H9 (cell line): Measurements from ENCODE around the gene FPGS. TPM values are rescaled to one million over a fixed set of nuclear protein-coding genes. Genes with fewer than 3 reads are reported as not detected.

Experiments
- DNase-seq: peaks from one replicate; pipeline ENCODE4 v3.0.0-alpha.2; 2017
- H2AFZ ChIP-seq: one replicate; pipeline ENCODE4 v1.6.1; 2013; ENCODE audit warnings: mild to moderate bottlenecking, low read length, control low read depth, moderate library complexity
- H2AK5ac ChIP-seq: 2 replicates; pipeline ENCODE4 v1.6.1; 2013; ENCODE audit warnings: low read length, control low read depth, mixed read lengths; ENCODE audit not compliant: insufficient read length
- H2BK120ac ChIP-seq: one replicate; pipeline ENCODE4 v1.6.1; 2013; ENCODE audit warnings: low read depth, mild to moderate bottlenecking, low read length, control low read depth, inconsistent platforms; ENCODE audit not compliant: poor library complexity, severe bottlenecking
- H2BK12ac ChIP-seq: 2 replicates; pipeline ENCODE4 v1.6.1; 2013; ENCODE audit warnings: low read length, control low read depth, mixed read lengths, low read depth; ENCODE audit not compliant: insufficient read length
- H2BK15ac ChIP-seq: 2 replicates; pipeline ENCODE4 v1.6.1; 2013; ENCODE audit warnings: low read depth, low read length, control low read depth
- H2BK20ac ChIP-seq: one replicate; pipeline ENCODE4 v1.6.1; 2013; ENCODE audit warnings: low read depth, mild to moderate bottlenecking, low read length, control low read depth, inconsistent platforms; ENCODE audit not compliant: poor library complexity, severe bottlenecking
- H2BK5ac ChIP-seq: 2 replicates; pipeline ENCODE4 v1.6.1; 2013; ENCODE audit warnings: low read length, control low read depth, mixed read lengths; ENCODE audit not compliant: insufficient read length
- H3K14ac ChIP-seq: 2 replicates; pipeline ENCODE4 v1.6.1; 2013; ENCODE audit warnings: low read length, control low read depth; ENCODE audit not compliant: insufficient read depth
- H3K18ac ChIP-seq: 2 replicates; pipeline ENCODE4 v1.6.1; 2013; ENCODE audit warnings: low read depth, mild to moderate bottlenecking, mixed read lengths, low read length, control low read depth; ENCODE audit not compliant: insufficient read length
- H3K23ac ChIP-seq: 2 replicates; pipeline ENCODE4 v1.6.1; 2013; ENCODE audit warnings: low read length, control low read depth, mixed read lengths, low read depth; ENCODE audit not compliant: insufficient read length
- H3K23me2 ChIP-seq: 2 replicates; pipeline ENCODE4 v1.6.1; 2013; ENCODE audit warnings: low read depth, mild to moderate bottlenecking, mixed read lengths, low read length, control low read depth; ENCODE audit not compliant: insufficient read length, poor library complexity, severe bottlenecking
- H3K27ac ChIP-seq: 2 replicates; pipeline ENCODE4 v1.5.1; 2013; ENCODE audit warnings: low read length, control low read depth, mixed read lengths, low read depth; ENCODE audit not compliant: insufficient read length
- H3K27me3 ChIP-seq: 2 replicates; pipeline ENCODE4 v1.6.1; 2013; ENCODE audit warnings: low read length, control low read depth, inconsistent platforms; ENCODE audit not compliant: insufficient read depth
- H3K4ac ChIP-seq: 2 replicates; pipeline ENCODE4 v1.6.1; 2013; ENCODE audit warnings: low read depth, mild to moderate bottlenecking, control low read depth, inconsistent platforms, low read length, moderate library complexity
- H3K4me1 ChIP-seq: 2 replicates; pipeline ENCODE4 v1.6.1; 2013; ENCODE audit warnings: low read length, control low read depth, inconsistent platforms; ENCODE audit not compliant: insufficient read depth
- H3K4me2 ChIP-seq: 2 replicates; pipeline ENCODE4 v1.6.1; 2013; ENCODE audit warnings: low read length, control low read depth, mixed read lengths; ENCODE audit not compliant: insufficient read length, insufficient read depth
- H3K56ac ChIP-seq: 2 replicates; pipeline ENCODE4 v1.6.1; 2013; ENCODE audit warnings: low read depth, mild to moderate bottlenecking, mixed read lengths, low read length, control low read depth; ENCODE audit not compliant: insufficient read length
- H3K79me1 ChIP-seq: 2 replicates; pipeline ENCODE4 v1.6.1; 2013; ENCODE audit warnings: low read depth, mild to moderate bottlenecking, moderate library complexity, low read length, control low read depth, inconsistent platforms; ENCODE audit not compliant: insufficient read depth, poor library complexity, severe bottlenecking
- H3K79me2 ChIP-seq: 2 replicates; pipeline ENCODE4 v1.6.1; 2013; ENCODE audit warnings: low read length, control low read depth, inconsistent platforms; ENCODE audit not compliant: insufficient read depth
- H3K9ac ChIP-seq: 2 replicates; pipeline ENCODE4 v1.6.1; 2013; ENCODE audit warnings: low read length, control low read depth, mixed read lengths; ENCODE audit not compliant: insufficient read length; ENCODE audit errors: extremely low read depth
- H3K9me3 ChIP-seq: one replicate; pipeline ENCODE4 v1.6.1; 2013; ENCODE audit warnings: low read depth, low read length, inconsistent platforms; ENCODE audit not compliant: control insufficient read depth
- H3T11ph ChIP-seq: one replicate; pipeline ENCODE4 v1.6.1; 2013; ENCODE audit warnings: mild to moderate bottlenecking, low read length, control low read depth, inconsistent platforms
- H4K20me1 ChIP-seq: one replicate; pipeline ENCODE4 v1.6.1; 2013; ENCODE audit not compliant: control insufficient read depth, insufficient read length, insufficient read depth
- H4K5ac ChIP-seq: 2 replicates; pipeline ENCODE4 v1.6.1; 2013; ENCODE audit warnings: low read depth, mild to moderate bottlenecking, mixed read lengths, low read length, control low read depth; ENCODE audit not compliant: insufficient read length
- H4K8ac ChIP-seq: replicated peaks from 2 replicates; pipeline ENCODE4 v1.6.1; 2013; ENCODE audit warnings: low read length, control low read depth, mixed read lengths, low read depth; ENCODE audit not compliant: insufficient read length
- H4K91ac ChIP-seq: 2 replicates; pipeline ENCODE4 v1.6.1; 2013; ENCODE audit warnings: low read depth, mild to moderate bottlenecking, moderate library complexity, mixed read lengths, low read length, control low read depth; ENCODE audit not compliant: insufficient read length
- H3K27ac Mint-ChIP-seq, 3 experiments: 2 replicates in 2 of 3; 3 replicates in 1 of 3; pipeline ENCODE4 v1.8.0; 2020 to 2021; ENCODE audit warnings: mixed read lengths in 3 of 3, mild to moderate bottlenecking in 1 of 3, moderate library complexity in 1 of 3
- H3K27me3 Mint-ChIP-seq: 2 replicates; pipeline ENCODE4 v1.8.0; 2021; ENCODE audit warnings: low read depth, mild to moderate bottlenecking, moderate library complexity, mixed read lengths
- H3K36me3 Mint-ChIP-seq, 3 experiments: 2 replicates in 2 of 3; 3 replicates in 1 of 3; pipeline ENCODE4 v1.8.0; 2020 to 2021; ENCODE audit warnings: low read depth in 3 of 3, mixed read lengths in 3 of 3; ENCODE audit not compliant: insufficient read depth in 1 of 3
- H3K4me1 Mint-ChIP-seq, 2 experiments: 2 replicates each; pipeline ENCODE4 v1.8.0; 2020; ENCODE audit warnings: mixed read lengths in 2 of 2
- H3K4me3 Mint-ChIP-seq, 2 experiments: 2 replicates in 1 of 2; 3 replicates in 1 of 2; pipeline ENCODE4 v1.8.0; 2020 to 2021; ENCODE audit warnings: mild to moderate bottlenecking in 2 of 2, mixed read lengths in 2 of 2, moderate library complexity in 1 of 2
- H3K9me3 Mint-ChIP-seq, 2 experiments: 2 replicates in 1 of 2; 3 replicates in 1 of 2; pipeline ENCODE4 v1.8.0; 2020; ENCODE audit warnings: mild to moderate bottlenecking in 2 of 2, mixed read lengths in 2 of 2, moderate library complexity in 1 of 2
- WGBS: extraction: QIAGEN DNeasy Blood & Tissue Kit; methylation state at CpG from one replicate; pipeline ENCODE4 v1.1.7; 2013; ENCODE audit warnings: missing lambda C conversion rate, low lambda C conversion rate, mixed read lengths; ENCODE audit not compliant: insufficient read length; ENCODE audit errors: extremely low coverage; 5-methylcytosine and 5-hydroxymethylcytosine counted together
- total RNA-seq: library from RNA; stranded (reverse); gene quantifications from 2 replicates; pipeline ENCODE4 v1.2.1, GENCODE V29; 2021
- TF ChIP-seq, protein P1 (sequence below): fragments of 200-600 bp; sonication (generic); conservative IDR thresholded peaks from 3 replicates; pipeline ENCODE4 v1.8.0; 2021; ENCODE audit warnings: antibody characterized with exemption, mild to moderate bottlenecking

FPGS gene
- total RNA-seq, 1 experiment from 2014 or later = 68.4 TPM

DNA sequence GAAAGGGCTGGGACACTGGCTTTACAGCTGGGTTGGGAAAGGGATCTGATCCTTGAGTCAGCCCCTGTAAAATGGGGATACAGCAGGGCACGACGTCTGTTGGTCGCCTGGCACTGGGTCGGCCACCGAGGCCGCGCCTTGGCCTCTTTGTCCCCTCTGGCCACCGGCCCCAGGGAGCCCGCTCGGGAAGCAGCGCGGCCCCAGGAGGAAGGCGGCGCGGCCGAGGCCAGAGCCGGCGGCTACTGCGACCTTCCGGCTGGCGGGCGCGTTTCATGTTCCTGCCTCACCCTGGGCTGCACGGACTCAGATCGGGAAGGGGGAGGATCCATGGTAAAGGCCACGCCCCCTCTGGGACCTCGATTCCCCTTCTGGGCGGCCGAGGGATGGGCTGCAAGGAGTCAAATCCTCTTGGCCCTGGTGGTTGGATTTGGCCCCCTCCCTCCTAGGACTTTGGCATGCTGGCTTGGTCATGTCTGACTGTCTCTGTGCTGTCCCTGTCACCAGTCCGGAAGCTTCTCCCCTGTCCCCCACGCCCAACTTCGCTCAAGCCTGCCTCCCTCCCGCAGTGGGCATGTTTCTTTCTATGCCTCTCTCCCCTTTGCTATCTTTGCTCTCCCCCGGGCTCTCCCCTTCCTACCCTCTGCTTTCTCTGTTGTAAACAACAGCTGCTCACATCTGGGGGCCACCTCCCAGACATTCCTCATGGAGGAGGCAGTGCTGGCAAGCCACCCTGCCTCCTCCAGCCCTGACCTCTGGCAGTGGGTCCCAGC, 25.8 kb downstream of the FPGS start:
- Histone ChIP-seq H4K5ac (no peak overlapping the region), H2BK20ac (no peak overlapping the region), H2BK15ac (no peak overlapping the region), H3K9me3 (no peaks in the 10 kb centered on the region), H3K27me3 (0 out of 2 replicates have a peak, but pooled peaks cover 2% of the 10 kb centered on the region), H4K20me1 (no peaks in the 10 kb centered on the region), H3K4me2 (peak overlapping the region; percentile 32), H4K91ac (no peak overlapping the region), H3K23me2 (peaks cover 7% of the 10 kb centered on the region), H3K4ac (no peak overlapping the region), H3K18ac (peak overlapping the region; percentile 56), H3K56ac (no peak overlapping the region), H3K79me1 (no peaks in the 10 kb centered on the region), H2AFZ (no peak overlapping the region), H2BK5ac (no peak overlapping the region), H3K4me1 (no peaks in the 10 kb centered on the region; the same call in 1 of the 2 replicates), H4K8ac (no peak overlapping the region), H2BK120ac (no peak overlapping the region), H3T11ph (no peak overlapping the region), H3K23ac (no peak overlapping the region), H3K27ac (no peak overlapping the region), H3K9ac (no peak overlapping the region), H2BK12ac (no peak overlapping the region), H3K14ac (peak overlapping the region; percentile 77), H3K79me2 (no peaks in the 10 kb centered on the region), H2AK5ac (no peak overlapping the region)
- Mint-ChIP-seq H3K4me3 (peak overlapping the region; percentile 59 to 77), H3K27ac (peak overlapping the region; percentile 57 to 95 (median 94); a peak in 5 of 7 replicates), H3K27me3 (peaks cover 24% of the 10 kb centered on the region), H3K36me3 (no peaks in the 10 kb centered on the region; a peak in 1 of 7 replicates), H3K9me3 (no peaks in the 10 kb centered on the region), H3K4me1 (peaks cover 23 to 43% of the 10 kb centered on the region in 2 experiments)
- TF ChIP-seq, protein P1, sequence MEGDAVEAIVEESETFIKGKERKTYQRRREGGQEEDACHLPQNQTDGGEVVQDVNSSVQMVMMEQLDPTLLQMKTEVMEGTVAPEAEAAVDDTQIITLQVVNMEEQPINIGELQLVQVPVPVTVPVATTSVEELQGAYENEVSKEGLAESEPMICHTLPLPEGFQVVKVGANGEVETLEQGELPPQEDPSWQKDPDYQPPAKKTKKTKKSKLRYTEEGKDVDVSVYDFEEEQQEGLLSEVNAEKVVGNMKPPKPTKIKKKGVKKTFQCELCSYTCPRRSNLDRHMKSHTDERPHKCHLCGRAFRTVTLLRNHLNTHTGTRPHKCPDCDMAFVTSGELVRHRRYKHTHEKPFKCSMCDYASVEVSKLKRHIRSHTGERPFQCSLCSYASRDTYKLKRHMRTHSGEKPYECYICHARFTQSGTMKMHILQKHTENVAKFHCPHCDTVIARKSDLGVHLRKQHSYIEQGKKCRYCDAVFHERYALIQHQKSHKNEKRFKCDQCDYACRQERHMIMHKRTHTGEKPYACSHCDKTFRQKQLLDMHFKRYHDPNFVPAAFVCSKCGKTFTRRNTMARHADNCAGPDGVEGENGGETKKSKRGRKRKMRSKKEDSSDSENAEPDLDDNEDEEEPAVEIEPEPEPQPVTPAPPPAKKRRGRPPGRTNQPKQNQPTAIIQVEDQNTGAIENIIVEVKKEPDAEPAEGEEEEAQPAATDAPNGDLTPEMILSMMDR = no peak; the same call in 2 of the 3 replicates
- WGBS = no CpG with 5 or more reads among the region's 34 CpGs
- DNase-seq = peak; percentile 96
